ENCODE data around the gene WNK2.

Gene WNK2

DNA sequence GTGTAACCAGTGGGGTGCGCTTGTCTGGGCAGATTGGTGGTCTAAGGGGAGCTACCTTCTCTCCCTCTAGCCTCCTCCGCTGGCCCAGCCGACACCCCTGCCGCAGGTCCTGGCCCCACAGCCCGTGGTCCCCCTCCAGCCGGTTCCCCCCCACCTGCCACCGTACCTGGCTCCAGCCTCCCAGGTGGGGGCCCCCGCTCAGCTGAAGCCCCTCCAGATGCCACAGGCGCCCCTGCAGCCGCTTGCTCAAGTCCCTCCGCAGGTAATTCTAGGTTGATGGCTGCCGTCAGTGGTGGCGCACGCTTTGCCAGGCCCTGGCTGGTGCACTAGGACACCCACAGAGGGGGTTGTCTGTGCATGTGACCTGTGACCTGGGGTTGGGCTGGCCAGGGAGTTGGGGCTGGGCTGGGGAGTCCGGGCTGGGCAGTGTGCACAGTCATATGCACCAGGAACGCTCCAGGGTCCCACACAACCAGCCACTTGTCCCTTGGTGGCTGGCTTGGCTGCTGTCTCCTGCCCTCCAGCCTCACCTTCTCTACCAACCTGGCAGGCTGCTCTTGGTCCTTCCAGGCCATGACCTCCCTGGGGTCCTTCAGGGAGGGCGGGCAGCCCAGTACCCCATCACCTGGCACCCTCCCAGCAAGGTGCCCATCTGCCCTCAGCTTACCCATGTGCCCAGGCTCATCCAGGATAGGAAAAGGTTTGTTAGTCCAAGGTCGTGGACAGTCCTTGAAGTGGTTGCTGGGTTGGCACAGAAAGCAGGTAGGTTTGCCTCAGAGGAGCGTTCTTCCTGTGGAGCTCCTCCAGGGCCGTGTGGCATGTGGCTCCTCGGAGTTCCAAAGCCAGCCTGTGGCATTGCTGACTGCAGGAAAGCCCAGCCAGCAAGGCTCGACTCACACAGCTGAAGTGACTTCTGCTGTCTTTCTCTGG is 73.2 kb downstream of the WNK2 start:
- no peak for DNase-seq

DNA sequence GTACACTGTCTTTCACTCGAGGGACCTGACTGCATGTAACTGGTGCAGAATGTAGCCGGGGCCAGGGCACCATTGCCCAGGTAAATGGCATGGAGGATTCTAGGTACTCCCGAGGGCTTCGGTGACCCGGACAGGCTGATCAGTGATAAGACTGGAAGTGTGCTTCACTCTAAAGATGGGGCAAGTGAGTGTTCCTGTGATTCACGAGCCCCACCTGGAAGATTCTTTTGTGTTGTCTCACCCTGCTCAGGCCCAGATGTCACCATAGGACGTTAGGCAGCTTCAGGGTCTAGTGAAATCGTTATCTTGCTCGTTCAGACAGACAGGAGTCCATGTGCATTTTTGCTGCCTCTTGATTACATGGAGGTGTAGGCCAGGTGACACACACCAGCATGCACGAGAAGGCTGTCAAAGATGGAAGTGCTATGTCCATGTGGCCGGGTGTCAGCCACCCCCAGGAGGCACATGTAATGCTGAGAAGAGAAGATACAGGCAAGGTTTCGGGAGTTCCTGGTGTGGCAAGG is 73.9 kb downstream of the WNK2 start:
- no peak for DNase-seq

DNA sequence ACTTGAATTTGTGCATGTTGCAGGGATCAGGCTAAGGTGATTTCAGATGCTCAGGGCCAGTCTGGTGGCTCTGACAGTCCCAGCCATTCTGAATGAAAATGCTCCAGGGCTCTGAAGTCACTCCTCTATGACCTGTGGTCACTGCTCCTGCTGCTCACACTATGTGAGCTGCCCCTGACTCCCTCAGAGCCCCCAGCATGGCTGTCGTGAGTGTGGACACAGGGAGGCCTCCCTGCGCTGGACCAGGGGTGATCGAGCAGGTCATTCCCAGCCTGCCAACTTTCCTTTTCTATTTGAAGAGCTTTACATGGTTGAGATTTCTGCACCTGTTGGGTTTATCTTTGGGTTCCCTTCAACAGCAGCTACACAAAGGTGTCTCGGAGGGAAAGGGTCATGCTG is 74.5 kb downstream of the WNK2 start:
- no peak for DNase-seq

DNA sequence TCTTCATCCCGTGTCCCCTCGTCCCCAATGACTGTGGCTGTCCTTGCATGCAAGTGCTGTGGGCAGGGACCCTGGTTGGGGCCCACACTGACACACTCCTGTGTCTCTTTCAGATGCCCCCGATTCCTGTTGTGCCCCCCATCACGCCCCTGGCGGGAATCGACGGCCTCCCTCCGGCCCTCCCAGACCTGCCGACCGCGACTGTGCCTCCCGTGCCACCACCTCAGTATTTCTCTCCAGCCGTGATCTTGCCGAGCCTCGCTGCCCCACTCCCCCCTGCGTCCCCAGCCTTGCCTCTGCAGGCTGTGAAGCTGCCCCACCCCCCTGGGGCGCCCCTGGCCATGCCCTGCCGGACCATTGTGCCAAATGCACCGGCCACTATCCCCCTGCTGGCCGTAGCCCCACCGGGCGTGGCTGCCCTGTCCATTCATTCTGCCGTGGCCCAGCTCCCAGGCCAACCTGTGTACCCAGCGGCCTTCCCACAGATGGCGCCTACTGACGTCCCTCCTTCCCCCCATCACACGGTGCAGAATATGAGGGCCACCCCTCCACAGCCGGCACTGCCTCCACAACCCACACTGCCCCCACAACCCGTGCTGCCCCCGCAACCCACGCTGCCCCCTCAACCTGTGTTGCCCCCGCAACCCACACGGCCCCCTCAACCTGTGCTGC is 75.0 kb downstream of the WNK2 start:
- no peak for DNase-seq

DNA sequence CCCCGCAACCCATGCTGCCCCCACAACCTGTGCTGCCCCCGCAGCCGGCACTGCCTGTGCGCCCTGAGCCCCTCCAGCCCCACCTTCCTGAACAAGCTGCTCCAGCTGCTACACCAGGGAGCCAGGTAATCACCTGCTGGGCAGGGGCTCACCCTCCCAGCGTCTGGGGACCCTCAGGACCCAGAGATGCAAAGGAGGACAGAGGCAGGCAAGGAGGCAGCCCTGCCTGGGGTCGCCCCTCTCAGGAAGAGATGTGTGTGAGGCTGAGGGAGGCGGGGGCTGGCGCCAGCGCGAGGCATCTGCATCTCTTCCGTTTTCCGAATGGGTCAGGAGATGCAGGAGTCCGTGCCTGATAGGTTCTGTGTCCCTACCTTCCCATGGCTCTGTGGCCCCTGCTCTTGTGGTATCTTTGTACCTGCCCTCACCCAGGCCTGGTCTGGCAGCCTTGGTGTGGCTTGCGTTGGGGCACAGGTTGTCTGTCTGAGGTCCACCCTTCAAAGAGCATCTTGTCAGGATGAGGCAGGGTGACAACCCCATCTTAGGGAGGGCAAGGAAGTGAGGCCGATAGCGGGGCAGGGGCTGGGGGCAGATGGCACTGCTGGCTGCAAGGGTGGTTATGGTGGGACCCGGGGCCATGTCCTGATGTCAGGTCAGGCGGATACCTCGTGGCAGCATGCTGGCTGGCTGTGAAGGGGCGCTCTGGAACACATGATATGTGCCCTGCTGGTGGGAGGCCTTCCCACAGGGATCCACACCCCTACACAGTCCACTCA is 75.7 kb downstream of the WNK2 start:
- DNase-seq, result no peak

DNA sequence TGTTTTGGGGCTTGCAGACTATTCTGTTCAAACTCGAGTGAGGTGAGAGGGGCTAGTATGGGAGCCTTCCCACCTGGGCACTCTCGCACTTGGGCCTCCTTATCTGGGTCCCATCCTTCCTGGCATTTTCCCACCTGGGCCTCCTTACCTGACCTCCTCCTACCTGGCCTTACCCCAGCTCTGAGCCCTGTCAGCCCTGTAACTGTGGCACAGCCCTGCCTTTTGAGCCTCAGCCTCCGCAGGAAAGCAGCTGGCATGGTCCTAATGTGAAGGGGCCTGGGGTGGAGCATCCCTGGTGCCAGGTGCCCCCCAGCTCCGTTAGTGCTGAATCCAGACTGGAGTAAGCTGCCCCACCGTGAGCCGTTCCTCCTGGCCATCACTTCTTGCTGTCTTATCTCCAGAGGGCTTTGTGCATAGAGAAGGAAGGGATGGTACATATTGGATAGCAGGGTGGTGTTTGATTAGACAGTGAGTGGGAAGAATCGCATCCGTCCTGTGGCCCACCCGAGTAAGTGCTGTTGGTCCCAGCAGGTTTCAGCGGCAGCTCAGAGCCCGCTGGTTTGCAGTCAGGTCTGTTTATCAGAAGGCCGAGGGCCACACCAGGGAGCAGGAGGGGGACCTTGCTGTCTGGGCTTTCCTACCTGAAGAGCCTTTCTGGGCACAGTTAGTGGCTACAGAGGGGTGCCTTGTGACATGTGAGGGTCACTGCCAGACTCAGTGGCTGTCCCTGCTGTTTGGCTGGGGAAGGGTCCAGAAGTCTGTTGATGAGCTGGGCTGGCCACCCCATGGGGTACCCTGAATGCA is 76.5 kb downstream of the WNK2 start:
- no peak for DNase-seq

DNA sequence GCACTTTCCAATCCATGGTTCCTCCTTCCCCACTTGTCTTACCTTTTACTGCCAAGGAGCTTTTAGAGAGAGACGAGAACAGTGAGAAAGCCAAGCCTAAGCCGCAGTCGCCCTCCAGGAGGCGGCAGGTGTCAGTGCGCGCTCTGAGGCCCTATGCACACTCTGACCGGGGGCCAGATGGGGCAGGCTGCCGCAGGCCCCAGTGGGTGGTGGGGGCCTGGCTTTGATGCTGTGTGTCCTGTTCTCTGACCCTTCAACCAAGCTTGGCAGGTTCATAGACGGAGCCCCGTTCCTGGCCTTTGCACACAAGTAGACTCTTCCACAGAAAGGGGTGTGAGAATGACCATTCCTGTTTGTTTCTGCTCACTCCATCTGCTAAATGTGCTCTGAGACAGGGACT is 77.3 kb downstream of the WNK2 start:
- DNase-seq, result no peak

DNA sequence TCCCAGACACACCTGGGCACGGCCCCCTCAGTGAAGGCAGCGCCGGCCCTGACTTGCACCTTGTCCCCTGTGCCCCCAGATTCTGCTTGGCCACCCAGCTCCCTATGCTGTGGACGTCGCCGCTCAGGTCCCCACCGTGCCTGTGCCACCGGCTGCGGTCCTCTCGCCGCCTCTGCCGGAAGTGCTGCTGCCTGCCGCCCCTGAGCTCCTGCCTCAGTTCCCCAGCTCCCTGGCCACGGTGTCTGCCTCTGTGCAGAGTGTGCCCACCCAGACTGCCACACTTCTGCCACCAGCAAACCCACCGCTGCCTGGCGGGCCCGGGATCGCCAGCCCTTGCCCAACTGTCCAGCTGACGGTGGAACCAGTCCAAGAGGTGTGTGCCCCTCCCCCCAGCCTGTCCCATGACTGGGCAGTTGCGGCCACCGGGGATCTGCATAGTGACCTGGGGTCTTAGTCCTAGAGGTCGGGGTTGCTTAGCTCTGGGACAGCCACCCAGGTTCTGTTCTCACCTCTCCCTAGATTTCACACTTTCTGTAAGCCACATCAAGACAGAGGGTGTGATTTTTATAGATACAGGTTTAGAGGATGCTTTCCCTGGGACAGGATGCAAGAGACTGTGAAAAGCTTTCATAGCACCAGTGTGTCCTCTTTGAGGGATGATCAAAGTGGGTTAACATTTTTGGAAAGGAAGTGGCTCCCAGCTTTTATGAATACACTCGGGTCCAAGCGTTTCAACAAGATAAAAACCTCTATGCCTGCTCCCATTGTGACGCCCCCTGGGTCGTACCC is 78.0 kb downstream of the WNK2 start:
- DNase-seq, result no peak

DNA sequence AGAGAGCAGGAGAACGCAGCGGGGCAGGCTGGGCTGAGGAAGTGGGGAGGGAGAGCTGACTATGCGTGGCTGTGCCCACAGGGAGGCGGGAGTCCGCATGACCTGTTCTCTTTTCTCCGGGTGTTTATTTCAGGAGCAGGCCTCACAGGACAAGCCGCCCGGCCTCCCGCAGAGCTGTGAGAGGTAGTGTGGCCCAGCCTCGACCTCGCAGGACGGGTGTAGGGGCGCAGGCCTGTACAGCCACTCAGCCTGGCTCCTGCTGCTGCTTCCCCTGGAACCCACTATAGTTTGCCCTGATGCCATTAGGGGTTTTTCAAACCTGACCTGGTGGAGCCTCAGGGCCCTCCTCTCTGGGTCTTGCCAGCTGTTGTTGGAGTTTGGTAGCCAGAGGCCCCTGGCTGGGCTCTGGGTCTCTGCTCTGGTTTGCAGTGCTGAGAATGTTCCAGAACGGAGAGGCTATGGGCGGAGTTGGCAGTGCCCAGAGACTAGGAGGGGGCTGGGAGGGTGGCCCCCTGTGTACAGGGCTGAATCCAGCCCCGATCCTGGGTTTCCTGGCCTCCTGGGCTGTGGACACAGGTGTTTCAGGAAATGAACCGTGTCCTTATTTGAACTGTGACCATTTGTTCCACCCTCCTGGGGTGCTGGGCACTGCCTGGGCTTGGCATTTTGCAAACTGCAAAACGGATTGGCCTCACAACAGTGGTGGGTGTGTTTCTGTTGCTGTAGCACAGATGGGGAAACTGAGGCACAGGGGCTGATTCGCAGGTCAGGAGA is 78.8 kb downstream of the WNK2 start:
- no peak for DNase-seq

DNA sequence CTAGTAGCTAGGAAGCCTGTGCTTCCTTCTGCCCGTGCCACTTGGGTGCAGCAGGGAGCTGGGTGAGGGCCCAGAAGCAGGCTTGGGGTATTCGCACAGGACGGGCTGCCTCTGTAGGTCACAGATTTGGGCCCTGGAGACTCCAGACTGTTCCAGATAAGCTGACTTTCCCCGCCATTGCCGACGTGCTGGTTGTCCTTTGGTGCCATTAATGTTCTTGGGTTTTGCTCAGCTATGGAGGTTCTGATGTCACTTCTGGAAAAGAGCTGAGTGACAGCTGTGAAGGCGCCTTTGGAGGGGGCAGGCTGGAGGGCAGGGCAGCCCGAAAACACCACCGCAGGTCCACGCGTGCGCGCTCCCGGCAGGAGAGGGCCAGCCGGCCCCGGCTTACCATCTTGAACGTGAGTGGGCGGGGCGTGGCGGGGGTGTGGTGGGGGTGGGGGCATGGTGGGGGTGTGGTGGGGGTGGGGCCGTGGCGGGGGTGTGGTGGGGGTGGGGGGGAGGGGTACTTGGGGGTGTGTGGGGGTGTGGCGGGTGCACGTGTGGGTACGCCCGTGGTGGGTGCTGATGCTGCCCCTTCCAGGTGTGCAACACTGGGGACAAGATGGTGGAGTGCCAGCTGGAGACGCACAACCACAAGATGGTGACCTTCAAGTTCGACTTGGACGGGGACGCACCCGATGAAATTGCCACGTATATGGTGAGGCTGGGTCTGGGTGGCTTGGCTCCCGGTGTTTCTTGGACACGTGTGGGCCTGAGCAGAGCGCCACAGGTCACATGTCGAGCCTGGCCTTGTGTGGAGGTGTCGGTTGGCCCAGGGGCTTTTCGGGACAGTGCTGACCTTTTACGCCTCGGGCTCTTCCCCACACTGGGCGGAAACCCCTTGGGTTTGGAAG is 79.6 kb downstream of the WNK2 start:
- DNase-seq, result no peak

DNA sequence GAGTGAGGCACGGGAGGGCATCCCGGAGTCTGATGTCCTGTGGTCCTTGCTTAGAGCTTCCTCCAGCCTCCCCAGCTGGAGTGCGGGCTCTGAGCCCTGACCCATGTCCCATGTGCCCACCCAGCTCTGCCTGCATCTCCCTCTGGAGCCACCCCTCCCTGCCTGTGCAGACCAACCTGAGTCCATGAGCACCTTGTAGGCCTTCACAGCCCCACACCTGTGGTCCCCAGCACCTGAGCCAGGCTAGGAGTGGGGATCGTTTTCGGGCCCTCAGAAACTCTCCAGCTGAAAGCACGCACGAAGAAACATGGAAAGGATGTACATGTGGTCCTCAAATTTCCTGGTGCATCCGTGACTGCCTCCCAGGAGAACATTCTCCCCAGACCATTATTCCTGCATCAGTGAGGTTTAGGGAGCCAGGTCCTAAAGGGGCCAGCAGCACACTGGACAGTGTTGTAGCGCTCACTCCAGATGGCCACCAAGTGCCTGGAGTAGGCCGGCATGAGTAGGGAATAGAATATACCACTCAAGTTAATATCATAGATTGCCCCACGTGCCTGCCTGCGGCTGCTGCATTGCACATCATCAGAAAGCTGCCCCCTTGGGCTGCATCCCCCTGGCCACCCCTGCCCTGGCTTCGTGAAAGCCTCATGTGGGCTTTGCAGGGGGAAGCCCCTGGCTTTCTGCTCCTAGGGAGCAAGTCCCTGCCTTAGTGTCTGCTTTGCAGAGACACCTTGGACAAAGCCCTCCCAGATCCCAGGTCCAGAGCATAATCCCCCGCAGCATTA is 80.6 kb downstream of the WNK2 start:
- no peak for DNase-seq

DNA sequence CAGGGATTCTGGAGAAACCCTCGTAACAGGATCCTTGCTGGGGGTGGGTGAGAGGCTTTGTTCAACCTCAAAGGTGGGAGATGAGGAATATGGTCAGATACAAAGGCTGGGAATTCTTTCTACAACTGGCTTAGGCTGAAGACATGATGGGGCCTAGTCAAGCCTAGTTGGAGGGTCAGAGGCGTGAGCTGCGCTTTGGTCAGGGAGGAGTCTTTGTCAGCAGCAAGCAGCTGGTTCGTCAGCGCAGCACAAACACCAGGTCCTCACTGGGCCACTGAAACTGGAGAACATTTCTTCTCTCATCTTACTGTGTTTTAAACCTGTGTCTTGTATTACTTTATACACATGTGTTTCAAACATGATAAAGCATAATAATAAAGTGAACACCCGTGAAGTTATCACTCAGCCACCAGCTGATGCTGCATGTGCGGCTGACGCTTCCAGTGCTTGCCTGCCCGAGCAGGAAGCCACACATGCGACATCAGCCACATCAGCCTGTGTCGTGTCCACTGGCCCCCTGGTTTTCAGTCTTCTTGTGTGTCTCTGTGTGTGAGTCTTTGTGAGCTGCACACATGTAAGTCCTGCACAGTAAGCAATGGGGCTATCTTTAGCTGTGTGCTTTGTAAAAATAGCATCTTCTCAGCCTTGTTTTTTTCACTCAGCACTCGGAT is 81.5 kb downstream of the WNK2 start:
- DNase-seq, result no peak

DNA sequence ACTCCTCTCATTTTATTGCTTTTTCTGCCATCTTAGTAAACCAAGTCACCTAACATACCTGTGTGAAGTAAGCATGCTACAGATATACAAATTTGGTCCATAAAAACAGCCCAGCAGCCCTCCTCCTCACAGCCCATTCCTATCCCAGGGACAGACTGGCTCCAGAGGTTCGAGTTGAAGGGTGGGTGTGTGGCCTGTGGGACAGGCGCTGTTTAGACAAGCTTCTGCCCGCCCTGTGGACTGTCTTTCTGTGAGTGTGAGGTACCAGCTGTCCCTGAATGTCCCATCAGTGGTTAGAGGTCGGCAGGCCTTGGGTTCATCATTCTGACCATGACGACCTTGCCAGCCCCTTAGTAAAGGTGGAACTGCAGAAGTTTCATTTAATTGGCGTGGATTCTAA is 82.0 kb downstream of the WNK2 start:
- no peak for DNase-seq

DNA sequence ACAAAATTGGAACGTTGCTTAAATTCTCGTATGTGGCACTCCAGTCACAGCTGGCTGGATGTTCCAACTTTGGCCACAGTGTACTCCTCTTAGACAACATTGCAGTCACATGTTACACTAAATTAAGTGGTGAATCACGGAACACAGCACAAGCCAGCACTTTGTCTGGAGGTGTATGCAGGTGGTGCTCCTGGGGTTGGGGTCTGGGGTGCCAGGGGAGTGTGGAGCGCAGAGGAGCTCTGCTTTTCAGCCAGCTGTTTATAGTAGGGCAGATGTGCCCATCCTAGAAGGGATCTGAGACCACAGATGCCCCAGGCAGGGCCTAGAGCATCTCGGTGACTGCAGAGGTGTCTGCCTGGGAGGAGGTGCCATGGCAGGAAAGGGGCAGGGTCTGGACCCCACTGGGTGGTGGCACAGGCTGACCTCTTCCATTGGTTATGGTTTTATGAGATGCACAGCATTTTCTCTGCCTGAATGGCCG is 82.6 kb downstream of the WNK2 start:
- no peak for DNase-seq

DNA sequence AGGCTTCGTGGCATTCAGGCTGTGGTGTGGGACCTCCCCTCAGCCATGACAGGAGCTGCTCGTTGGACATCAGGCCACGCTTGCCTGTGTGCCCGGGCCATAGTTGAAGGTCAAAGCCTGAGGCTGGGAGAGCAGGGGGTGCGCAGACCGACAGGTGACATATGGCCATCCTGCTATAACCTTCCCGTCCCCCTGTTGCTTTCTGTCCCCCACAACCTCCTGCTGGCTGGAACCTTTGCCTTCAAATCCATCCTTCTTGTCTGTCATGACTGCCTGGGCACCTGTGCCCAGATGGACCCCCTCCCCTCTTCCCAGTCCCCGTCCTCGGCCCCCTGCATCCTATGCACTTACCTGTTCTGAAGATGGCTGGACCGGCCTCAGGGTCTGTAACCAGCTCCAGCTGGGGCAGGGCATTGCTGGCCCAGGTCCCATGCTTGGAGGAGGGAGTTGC is 83.2 kb downstream of the WNK2 start:
- DNase-seq, result no peak

DNA sequence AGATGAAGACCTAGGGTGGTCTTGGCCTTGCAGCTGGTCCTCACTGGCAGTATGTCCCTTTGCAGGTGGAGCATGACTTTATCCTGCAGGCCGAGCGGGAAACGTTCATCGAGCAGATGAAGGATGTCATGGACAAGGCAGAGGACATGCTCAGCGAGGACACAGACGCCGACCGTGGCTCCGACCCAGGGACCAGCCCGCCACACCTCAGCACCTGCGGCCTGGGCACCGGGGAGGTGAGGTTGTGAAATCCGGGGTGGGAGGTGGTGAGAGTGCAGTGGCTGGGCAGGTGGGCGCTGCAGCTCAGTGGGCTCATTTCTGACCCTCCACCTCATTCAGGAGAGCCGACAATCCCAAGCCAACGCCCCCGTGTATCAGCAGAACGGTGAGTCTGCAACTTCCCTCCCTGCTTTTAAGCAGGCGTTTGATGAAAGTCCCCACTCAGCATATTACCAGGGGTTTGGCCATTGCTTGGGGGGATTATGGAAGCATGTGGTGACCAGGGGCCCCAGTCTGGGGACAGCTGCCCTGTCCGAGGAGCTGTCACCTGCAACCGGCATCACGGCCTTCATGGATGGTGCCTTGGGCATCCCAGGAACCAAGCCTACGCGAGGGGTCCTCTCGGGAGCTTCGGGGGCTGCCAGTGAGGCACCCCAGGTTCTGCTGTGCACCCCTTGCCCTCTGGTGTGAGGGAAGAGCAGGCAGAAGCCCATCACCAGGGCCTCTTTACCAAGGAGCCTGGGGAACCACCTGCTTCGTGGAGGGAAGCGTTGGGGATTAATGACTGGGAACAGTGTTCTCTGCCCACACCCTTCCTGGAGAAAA is 84.0 kb downstream of the WNK2 start:
- DNase-seq, result no peak

Data from NCI-H1105 treated with DMSO at 0.1 percent for 48 hours (cell line).